GM19193 (cell line): ENCODE results near the gene KLHL29.

ENCODE experiments used
- POLR2A ChIP-seq: IDR thresholded peaks from 4 replicates; pipeline ENCODE4 v1.6.1; 2011; ENCODE audit not compliant: insufficient read depth, insufficient read length; ENCODE audit errors: extremely low read depth

Gene KLHL29

GRCh38 chr2:23754970-23755369 is 370.0 kb downstream of the KLHL29 start:
- TF ChIP-seq POLR2A = no peak

GRCh38 chr2:23756593-23757292 is 371.8 kb downstream of the KLHL29 start:
- no peak for TF ChIP-seq POLR2A

- TF ChIP-seq POLR2A = no peak
Observed at GRCh38 chr2:23757686-23758433, 372.9 kb downstream of the KLHL29 start.
